Astrocyte (in vitro differentiated cells and primary cell): Measurements from ENCODE around the gene MPP2. TPM values are rescaled to one million over a fixed set of nuclear protein-coding genes. Genes with fewer than 3 reads are reported as not detected.
A peak's percentile ranks its signal among the peaks of the same experiment; 100 is the strongest.
"Not testable (repeated sequence)": the region's sequence is repeated elsewhere in the genome, so short reads cannot be mapped to it uniquely, and the experiment has no call there.

Experiments
- DNase-seq: peaks from one replicate; pipeline ENCODE4 v3.0.0-alpha.2; 2010; ENCODE audit warnings: low read depth
- FAIRE-seq: peaks from 2 replicates; lab custom pipeline; 2011; peaks lifted over from hg19 to GRCh38; lab: Jason Lieb, UNC
- H2AFZ ChIP-seq: 2 replicates; pipeline ENCODE4 v1.6.0; 2012; ENCODE audit warnings: low read depth, low read length, inconsistent platforms
- H3K27ac ChIP-seq: 2 replicates; pipeline ENCODE4 v1.5.1; 2011; ENCODE audit warnings: low read depth, low read length, inconsistent platforms
- H3K27me3 ChIP-seq: 2 replicates; pipeline ENCODE4 v1.6.0; 2011; ENCODE audit warnings: low read length, inconsistent platforms; ENCODE audit not compliant: insufficient read depth
- H3K36me3 ChIP-seq: 2 replicates; pipeline ENCODE4 v1.5.1; 2011; ENCODE audit warnings: low read length, inconsistent platforms; ENCODE audit not compliant: insufficient read depth
- H3K4me1 ChIP-seq: 2 replicates; pipeline ENCODE4 v1.5.1; 2011; ENCODE audit warnings: low read length, inconsistent platforms; ENCODE audit not compliant: insufficient read depth
- H3K4me2 ChIP-seq: 2 replicates; pipeline ENCODE4 v1.6.0; 2012; ENCODE audit warnings: low read length, inconsistent platforms
- H3K4me3 ChIP-seq: 2 replicates; pipeline ENCODE4 v1.5.1; 2011; ENCODE audit warnings: low read depth, mild to moderate bottlenecking, low read length, inconsistent platforms; ENCODE audit not compliant: insufficient read depth
- H3K79me2 ChIP-seq: 2 replicates; pipeline ENCODE4 v1.6.0; 2012; ENCODE audit warnings: mild to moderate bottlenecking, low read length, inconsistent platforms; ENCODE audit not compliant: insufficient read depth
- H3K9ac ChIP-seq: 2 replicates; pipeline ENCODE4 v1.6.0; 2012; ENCODE audit warnings: mild to moderate bottlenecking, low read length, inconsistent platforms
- H3K9me3 ChIP-seq: 2 replicates; pipeline ENCODE4 v1.5.1; 2012; ENCODE audit warnings: low read depth, mild to moderate bottlenecking, low read length, inconsistent platforms; ENCODE audit not compliant: insufficient read depth
- H4K20me1 ChIP-seq: 2 replicates; pipeline ENCODE4 v1.6.0; 2012; ENCODE audit warnings: low read length, inconsistent platforms; ENCODE audit not compliant: insufficient read depth
- H3K27ac Mint-ChIP-seq: one replicate; pipeline ENCODE4 v1.8.0; 2021; ENCODE audit warnings: mild to moderate bottlenecking, mixed read lengths; ENCODE audit not compliant: unreplicated experiment
- H3K27me3 Mint-ChIP-seq: one replicate; pipeline ENCODE4 v1.8.0; 2021; ENCODE audit warnings: low read depth, mixed read lengths; ENCODE audit not compliant: unreplicated experiment
- H3K36me3 Mint-ChIP-seq: one replicate; pipeline ENCODE4 v1.8.0; 2021; ENCODE audit warnings: low read depth, mixed read lengths; ENCODE audit not compliant: unreplicated experiment
- H3K4me1 Mint-ChIP-seq: one replicate; pipeline ENCODE4 v1.8.0; 2021; ENCODE audit warnings: low read depth, mixed read lengths; ENCODE audit not compliant: unreplicated experiment
- H3K4me3 Mint-ChIP-seq: one replicate; pipeline ENCODE4 v1.8.0; 2021; ENCODE audit warnings: mild to moderate bottlenecking, moderate library complexity, mixed read lengths; ENCODE audit not compliant: unreplicated experiment
- H3K9me3 Mint-ChIP-seq: one replicate; pipeline ENCODE4 v1.8.0; 2021; ENCODE audit warnings: mild to moderate bottlenecking, mixed read lengths; ENCODE audit not compliant: unreplicated experiment
- EZH2 ChIP-seq: IDR thresholded peaks from 2 replicates; pipeline ENCODE4 v1.6.1; 2012; ENCODE audit warnings: mild to moderate bottlenecking, low read length, inconsistent platforms; ENCODE audit not compliant: insufficient read depth
- total RNA-seq: library from RNA; stranded (reverse); gene quantifications from 2 replicates; pipeline ENCODE4 v1.2.1, GENCODE V29; 2021
- TF ChIP-seq, protein P1 (sequence below): IDR thresholded peaks from 2 replicates; pipeline ENCODE4 v1.5.1; 2011; ENCODE audit warnings: low read depth, mild to moderate bottlenecking, inconsistent platforms, low read length, moderate library complexity; ENCODE audit not compliant: insufficient read depth

MPP2 gene
- total RNA-seq, 1 donor from 2014 or later: 8.0 TPM

DNA sequence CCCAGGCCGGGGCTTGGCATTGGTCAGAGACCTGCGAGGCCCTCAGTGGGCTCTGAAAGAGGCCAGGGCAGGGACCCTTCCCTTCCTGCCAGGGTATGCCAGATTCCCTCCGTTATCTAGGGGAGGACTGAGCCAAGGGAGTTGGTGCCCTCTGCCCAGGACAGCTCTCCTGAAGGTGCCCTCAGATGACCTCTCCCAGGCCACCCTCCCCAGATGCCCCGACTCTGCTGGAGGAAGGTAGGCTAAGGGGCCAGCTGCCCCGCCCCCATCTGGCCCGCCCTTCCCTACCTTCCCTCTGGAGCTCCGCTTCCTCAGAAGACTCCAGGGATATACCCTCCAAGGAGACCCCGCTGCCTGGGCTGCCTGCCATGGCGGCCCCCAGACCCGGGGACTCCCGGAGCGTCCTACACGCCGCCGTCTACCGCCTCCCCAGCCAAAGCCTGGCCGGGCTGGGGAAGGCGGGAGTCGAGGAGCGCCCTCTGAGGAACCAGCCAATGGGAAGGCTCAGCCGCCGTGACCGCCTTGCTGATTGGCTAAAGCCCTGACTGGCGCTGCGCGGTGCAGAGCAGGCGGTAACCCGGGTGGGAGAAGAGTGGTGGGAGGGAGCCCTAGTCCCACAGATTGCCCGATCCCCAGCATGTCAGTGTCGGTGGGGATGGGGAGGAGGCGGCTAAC lies 7.0 kb downstream of the MPP2 start:
- Histone ChIP-seq H3K27ac (no peak overlapping the region), H3K4me2 (peak overlapping the region; percentile 87), H2AFZ (peak overlapping the region; percentile 74), H3K9me3 (no peaks in the 10 kb centered on the region), H3K27me3 (no peaks in the 10 kb centered on the region), H3K79me2 (no peaks in the 10 kb centered on the region), H4K20me1 (no peaks in the 10 kb centered on the region), H3K4me3 (peak overlapping the region; percentile 48), H3K9ac (peak overlapping the region; percentile 55), H3K36me3 (no peaks in the 10 kb centered on the region), H3K4me1 (peaks cover 11% of the 10 kb centered on the region)
- Mint-ChIP-seq H3K36me3 (peaks cover 12% of the 10 kb centered on the region), H3K27me3 (peaks cover 30% of the 10 kb centered on the region), H3K4me1 (no peaks in the 10 kb centered on the region), H3K4me3 (peak overlapping the region; percentile 82), H3K9me3 (no peaks in the 10 kb centered on the region), H3K27ac (no peak overlapping the region)
- DNase-seq (peak; percentile 63), FAIRE-seq (no peak)
- TF ChIP-seq EZH2: no peak
- TF ChIP-seq, protein P1, sequence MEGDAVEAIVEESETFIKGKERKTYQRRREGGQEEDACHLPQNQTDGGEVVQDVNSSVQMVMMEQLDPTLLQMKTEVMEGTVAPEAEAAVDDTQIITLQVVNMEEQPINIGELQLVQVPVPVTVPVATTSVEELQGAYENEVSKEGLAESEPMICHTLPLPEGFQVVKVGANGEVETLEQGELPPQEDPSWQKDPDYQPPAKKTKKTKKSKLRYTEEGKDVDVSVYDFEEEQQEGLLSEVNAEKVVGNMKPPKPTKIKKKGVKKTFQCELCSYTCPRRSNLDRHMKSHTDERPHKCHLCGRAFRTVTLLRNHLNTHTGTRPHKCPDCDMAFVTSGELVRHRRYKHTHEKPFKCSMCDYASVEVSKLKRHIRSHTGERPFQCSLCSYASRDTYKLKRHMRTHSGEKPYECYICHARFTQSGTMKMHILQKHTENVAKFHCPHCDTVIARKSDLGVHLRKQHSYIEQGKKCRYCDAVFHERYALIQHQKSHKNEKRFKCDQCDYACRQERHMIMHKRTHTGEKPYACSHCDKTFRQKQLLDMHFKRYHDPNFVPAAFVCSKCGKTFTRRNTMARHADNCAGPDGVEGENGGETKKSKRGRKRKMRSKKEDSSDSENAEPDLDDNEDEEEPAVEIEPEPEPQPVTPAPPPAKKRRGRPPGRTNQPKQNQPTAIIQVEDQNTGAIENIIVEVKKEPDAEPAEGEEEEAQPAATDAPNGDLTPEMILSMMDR: no peak

DNA sequence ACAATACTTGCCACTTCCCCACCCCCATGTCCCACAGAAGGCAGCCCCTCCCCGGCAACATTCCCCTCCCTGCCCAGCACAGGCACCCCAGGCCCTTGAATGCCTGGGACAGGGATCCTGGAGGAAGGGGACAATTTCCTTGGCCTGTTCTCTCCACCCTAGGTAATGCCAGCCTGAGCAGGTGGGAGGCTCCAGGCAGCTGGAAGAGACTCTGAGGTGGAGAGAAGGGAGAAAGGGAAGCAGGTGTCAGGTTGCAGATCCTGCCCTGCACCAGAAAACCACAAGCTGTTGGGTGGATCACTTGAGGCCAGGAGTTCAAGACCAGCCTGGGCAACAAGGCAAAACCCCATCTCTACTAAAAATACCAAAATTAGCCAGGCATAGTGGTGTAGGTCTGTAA lies 8.9 kb downstream of the MPP2 start:
- Histone ChIP-seq H3K79me2 (no peaks in the 10 kb centered on the region), H2AFZ (no peak overlapping the region), H3K4me1 (peaks cover 11% of the 10 kb centered on the region), H3K36me3 (no peaks in the 10 kb centered on the region), H3K27ac (no peak overlapping the region), H3K9ac (no peak overlapping the region), H3K4me3 (no peak overlapping the region), H3K4me2 (no peak overlapping the region), H4K20me1 (no peaks in the 10 kb centered on the region), H3K9me3 (no peaks in the 10 kb centered on the region), H3K27me3 (no peaks in the 10 kb centered on the region)
- TF ChIP-seq EZH2: no peak
- TF ChIP-seq, protein P1: no peak
- no peak overlapping the region for H3K4me3 Mint-ChIP-seq
- no peak for DNase-seq
- no peak for FAIRE-seq
- H3K4me1 Mint-ChIP-seq: no peaks in the 10 kb centered on the region
- peaks cover 5% of the 10 kb centered on the region for H3K36me3 Mint-ChIP-seq
- H3K27me3 Mint-ChIP-seq: peaks cover 18% of the 10 kb centered on the region
- no peaks in the 10 kb centered on the region for H3K9me3 Mint-ChIP-seq
- no peak overlapping the region for H3K27ac Mint-ChIP-seq

DNA sequence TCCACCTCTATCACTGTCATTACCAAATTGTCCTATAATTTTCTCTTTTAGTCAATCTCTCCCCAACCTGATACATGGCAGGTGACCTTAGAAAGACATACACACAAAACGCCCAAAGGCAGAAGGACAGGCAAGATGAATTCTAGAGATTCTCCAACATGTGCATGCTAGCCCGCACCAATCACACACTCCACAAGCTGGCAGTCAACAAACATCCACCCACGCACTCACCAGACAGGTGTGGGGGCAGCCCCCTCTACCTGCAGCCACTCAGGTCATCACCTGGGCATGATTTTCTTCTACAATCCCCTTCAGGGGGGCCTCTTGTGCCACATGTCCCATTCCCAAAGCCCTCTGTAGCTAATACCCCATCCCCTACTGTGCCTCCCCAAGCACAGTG lies 9.5 kb downstream of the MPP2 start:
- Histone ChIP-seq H2AFZ (no peak overlapping the region), H4K20me1 (no peaks in the 10 kb centered on the region), H3K4me2 (no peak overlapping the region), H3K9ac (no peak overlapping the region), H3K4me1 (peaks cover 11% of the 10 kb centered on the region), H3K79me2 (no peaks in the 10 kb centered on the region), H3K27ac (no peak overlapping the region), H3K27me3 (no peaks in the 10 kb centered on the region), H3K36me3 (no peaks in the 10 kb centered on the region), H3K4me3 (no peak overlapping the region), H3K9me3 (no peaks in the 10 kb centered on the region)
- peaks cover 18% of the 10 kb centered on the region for H3K27me3 Mint-ChIP-seq
- no peak overlapping the region for H3K4me3 Mint-ChIP-seq
- TF ChIP-seq, protein P1: no peak
- no peak for TF ChIP-seq EZH2
- H3K4me1 Mint-ChIP-seq: no peaks in the 10 kb centered on the region
- H3K9me3 Mint-ChIP-seq: no peaks in the 10 kb centered on the region
- DNase-seq (no peak), FAIRE-seq (no peak)
- peaks cover 5% of the 10 kb centered on the region for H3K36me3 Mint-ChIP-seq
- no peak overlapping the region for H3K27ac Mint-ChIP-seq

DNA sequence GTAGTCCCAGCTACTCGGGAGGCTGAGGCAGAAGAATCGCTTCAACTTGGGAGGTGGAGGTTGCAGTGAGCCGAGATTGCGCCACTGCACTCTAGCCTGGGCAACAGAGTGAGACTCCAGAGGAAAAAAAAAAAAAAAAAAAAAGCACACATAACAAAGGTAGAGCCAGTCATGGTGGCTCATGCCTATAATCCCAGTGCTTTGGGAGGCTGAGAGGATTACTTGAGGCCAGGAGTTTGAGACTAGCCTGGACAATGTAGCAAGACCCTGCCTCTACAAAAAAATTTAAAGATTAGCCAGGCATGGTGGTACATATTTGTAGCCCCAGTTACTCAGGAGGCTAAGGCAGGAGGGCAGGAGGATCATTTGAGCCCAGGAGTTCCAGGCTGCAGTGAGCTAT lies 12.8 kb downstream of the MPP2 start:
- DNase-seq, H3K4me2 ChIP-seq, FAIRE-seq, H3K4me1 Mint-ChIP-seq, H3K9me3 ChIP-seq, H3K79me2 ChIP-seq, H2AFZ ChIP-seq, H3K4me3 Mint-ChIP-seq, H3K36me3 Mint-ChIP-seq, H3K9ac ChIP-seq, H3K27ac Mint-ChIP-seq, H3K9me3 Mint-ChIP-seq, H3K4me1 ChIP-seq, H3K4me3 ChIP-seq, H3K36me3 ChIP-seq, H4K20me1 ChIP-seq, H3K27ac ChIP-seq, H3K27me3 ChIP-seq: not testable (repeated sequence)
- peaks cover 13% of the 10 kb centered on the region for H3K27me3 Mint-ChIP-seq
